Lower leg skin (tissue), 4 donors: ENCODE data around the gene FBXL16. TPM values are rescaled to one million over a fixed set of nuclear protein-coding genes. Genes with fewer than 3 reads are reported as not detected.

ENCODE experiments used
- DNase-seq, 2 donors: peaks; one replicate each; pipeline ENCODE4 v3.0.0-alpha.2; 2019; ENCODE audit warnings: low spot score in 2 of 2
- H3K4me3 ChIP-seq: fragments of 200-600 bp; sonication (generic); 2 replicates; pipeline ENCODE4 v1.5.1; 2017; ENCODE audit warnings: mild to moderate bottlenecking, low read depth; ENCODE audit not compliant: poor library complexity, severe bottlenecking
- POLR2A ChIP-seq, 2 donors: fragments of 450-650 bp; IDR thresholded peaks; one replicate each; pipeline ENCODE4 v1.6.1; 2016 to 2017; ENCODE audit warnings: antibody characterized with exemption in 2 of 2, mild to moderate bottlenecking in 1 of 2, moderate library complexity in 1 of 2
- WGBS, 2 donors: methylation state at CpG; one replicate each; pipeline ENCODE4 v1.1.5; 2018; 5-methylcytosine and 5-hydroxymethylcytosine counted together
- intact Hi-C: fragments of 100-400 bp; cut with DNase I; formaldehyde crosslinking; loops from one replicate; pipeline ENCODE4 v1.15.0; 2023; ENCODE audit warnings: low total_unique reads
- total RNA-seq, 4 donors: library from RNA; depleted of rRNA; stranded (reverse); fragments of >200 nt; gene quantifications; one replicate each; pipeline ENCODE4 v1.1.0, GENCODE V29; 2016
- TF ChIP-seq, protein P1 (sequence below), 3 donors: fragments of 450-650 bp; IDR thresholded peaks; one replicate each; pipeline ENCODE4 v1.5.1; 2016; ENCODE audit warnings: antibody characterized with exemption in 3 of 3, mild to moderate bottlenecking in 3 of 3, moderate library complexity in 2 of 3

Gene FBXL16
- total RNA-seq, 4 donors from 2014 or later = 18.3 to 33.6 (median 25.2) TPM

DNA sequence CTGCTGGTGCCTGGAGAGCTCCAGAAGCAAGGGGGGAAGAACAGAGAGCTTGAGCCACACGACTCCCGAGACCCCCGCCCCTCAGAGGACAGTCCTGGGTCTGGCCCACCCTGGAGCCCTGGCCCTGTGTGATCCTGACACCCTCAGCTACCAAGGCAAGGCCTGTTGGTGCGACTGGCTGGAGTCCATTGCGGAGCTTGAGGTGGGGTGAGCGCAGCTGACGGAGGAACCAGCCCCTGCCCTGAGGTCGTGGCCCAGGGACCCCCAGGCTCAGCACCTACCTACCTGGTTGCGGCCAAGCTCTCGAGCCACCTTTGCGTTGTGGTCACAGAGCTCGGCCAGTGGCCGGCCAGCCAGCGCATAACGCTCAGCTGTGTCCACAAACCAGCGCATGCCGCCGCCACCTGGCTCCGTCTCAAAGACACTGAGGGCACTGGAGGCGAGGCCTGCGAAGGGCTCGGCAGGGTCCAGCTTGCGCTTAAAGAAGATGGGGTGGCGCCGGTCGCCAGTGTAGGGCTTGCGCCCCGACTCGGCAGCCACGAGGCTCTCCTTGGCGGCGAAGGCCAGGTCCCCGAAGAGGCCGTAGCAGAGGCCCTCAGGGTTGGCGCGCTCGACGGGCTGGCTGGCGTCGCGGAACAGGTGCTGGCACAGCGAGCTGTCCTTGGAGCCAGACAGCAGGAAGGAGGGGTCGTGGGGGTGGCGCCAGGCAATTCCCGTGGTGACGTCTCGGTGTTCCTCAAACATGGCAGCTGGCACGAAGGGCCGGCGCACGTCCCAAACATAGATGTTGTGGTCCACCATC lies 18.9 kb downstream of the FBXL16 start:
- intact Hi-C loops = no loop called here
- no peak for DNase-seq
- H3K4me3 ChIP-seq = no peak overlapping the region
- WGBS, 2 donors = 86 to 89% methylated on average over 39 to 48 of the region's 51 CpGs
- TF ChIP-seq, protein P1, sequence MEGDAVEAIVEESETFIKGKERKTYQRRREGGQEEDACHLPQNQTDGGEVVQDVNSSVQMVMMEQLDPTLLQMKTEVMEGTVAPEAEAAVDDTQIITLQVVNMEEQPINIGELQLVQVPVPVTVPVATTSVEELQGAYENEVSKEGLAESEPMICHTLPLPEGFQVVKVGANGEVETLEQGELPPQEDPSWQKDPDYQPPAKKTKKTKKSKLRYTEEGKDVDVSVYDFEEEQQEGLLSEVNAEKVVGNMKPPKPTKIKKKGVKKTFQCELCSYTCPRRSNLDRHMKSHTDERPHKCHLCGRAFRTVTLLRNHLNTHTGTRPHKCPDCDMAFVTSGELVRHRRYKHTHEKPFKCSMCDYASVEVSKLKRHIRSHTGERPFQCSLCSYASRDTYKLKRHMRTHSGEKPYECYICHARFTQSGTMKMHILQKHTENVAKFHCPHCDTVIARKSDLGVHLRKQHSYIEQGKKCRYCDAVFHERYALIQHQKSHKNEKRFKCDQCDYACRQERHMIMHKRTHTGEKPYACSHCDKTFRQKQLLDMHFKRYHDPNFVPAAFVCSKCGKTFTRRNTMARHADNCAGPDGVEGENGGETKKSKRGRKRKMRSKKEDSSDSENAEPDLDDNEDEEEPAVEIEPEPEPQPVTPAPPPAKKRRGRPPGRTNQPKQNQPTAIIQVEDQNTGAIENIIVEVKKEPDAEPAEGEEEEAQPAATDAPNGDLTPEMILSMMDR (IDR thresholded peaks at IDR 0.05) = no peak
- TF ChIP-seq POLR2A (IDR thresholded peaks at IDR 0.05) = no peak

DNA sequence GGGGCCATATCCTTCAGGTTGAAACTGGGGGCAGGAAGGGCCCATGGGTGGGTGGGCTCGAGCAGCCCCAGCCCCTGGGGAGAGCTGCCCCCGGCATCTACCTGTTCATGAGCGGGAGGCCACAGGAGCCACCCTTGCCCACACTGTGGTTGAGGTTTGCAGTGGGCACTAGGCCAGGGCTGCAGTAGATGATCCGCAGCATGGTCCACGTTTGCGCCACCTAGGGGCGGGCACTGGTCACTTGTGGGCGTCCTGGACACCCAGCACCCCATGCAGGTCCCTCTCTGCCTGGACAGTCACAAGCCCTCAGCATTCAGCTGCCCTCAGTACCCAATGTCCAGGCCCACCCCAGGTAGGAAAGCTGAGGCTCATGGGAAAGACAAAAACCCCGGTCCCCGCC lies 19.6 kb downstream of the FBXL16 start:
- H3K4me3 ChIP-seq = no peak overlapping the region
- TF ChIP-seq POLR2A (IDR thresholded peaks at IDR 0.05) = no peak
- no peak for DNase-seq
- intact Hi-C loops = no loop called here
- WGBS, 2 donors = 48 to 70% methylated on average over 7 to 10 of the region's 10 CpGs

DNA sequence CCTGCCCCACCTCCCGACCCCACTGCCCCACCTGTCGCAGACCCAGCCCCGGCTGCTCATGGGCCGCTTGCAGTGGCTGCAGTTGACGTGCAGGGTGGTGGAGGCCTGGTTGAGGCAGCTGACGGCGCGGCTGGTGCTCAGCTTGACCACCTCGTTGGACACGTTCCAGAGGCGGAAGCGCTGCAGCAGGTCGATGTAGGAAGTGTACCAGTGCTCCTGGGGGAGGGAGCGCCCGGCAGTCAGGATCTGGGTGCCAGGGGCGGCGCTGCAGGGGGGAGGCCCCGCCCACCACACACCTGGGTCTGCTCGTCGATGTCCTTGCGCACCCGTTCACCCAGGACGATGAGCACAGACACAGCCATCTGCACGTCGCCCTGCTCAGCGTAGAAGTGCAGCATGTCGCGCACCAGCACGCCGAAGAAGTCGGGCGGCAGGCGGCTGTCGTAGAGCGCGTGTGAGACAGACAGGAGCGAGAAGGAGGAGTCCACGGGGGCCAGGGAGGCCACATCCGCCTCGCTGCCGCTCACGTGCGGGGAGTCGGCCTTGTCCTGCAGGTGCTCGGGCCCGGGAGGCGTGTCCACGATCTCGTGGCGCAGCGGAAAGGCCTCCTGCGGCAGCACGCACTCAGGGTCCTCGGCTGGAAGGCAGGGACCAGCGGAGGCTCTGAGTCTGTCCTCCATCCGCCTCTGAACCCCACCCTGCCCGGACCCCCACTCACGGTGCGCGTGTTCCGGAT lies 20.5 kb downstream of the FBXL16 start:
- TF ChIP-seq, protein P1 (IDR thresholded peaks at IDR 0.05) = no peak
- TF ChIP-seq POLR2A (IDR thresholded peaks at IDR 0.05) = no peak
- H3K4me3 ChIP-seq = no peak overlapping the region
- 78 to 84% methylated on average over 55 to 58 of the region's 61 CpGs for WGBS, 2 donors
- DNase-seq = no peak
- intact Hi-C loops = no loop called here

DNA sequence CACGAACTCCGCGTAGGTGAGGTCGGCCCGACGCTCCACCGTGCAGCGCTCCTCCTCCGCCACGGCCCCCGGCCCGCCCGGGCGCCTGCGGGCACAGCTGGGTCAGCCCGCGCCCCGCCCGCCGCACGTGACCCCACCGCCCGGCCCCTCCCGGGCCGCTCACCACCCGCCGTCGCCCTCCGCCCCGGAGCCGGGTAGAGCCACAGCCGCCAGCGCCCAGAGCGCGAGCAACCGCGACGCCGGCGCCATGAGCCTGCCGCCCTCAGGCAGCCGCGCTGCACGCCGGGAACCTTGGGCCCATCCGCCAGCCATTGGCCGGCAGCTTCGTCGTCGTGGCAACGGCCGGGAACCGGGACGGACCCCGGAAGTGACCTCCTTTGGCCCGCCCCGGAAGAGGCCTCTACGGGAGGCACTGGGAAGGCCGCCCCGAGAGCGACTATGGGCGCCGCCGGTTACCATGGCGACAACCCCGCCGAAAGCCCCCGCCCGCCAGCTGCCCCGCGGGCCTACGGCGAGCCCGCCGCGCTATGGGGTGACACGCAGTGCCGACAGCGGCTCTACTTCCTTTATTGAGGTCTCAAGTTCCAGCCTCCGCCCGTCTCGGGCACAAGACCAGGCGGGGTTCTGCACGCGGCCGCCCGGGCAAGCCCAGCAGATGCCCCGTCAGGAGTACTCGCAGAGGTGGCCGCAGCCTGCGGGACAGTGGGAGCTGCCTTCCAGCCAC lies 21.4 kb downstream of the FBXL16 start, which contains the start of gene JMJD8:
JMJD8 (minus strand) TSS at position 264 of the 724 bp plus-strand sequence; CDS start at position 249, 15 bp downstream.
- WGBS, 2 donors = 0 to 2% methylated on average over 5 to 33 of the region's 91 CpGs
- peak within 1 kb of the TSS; percentile 37 for H3K4me3 ChIP-seq
- TF ChIP-seq, protein P1 (IDR thresholded peaks at IDR 0.05) = no peak
- no peak for TF ChIP-seq POLR2A (IDR thresholded peaks at IDR 0.05)
- peak; percentile 96 to 99 for DNase-seq
- intact Hi-C loops = no loop called here

DNA sequence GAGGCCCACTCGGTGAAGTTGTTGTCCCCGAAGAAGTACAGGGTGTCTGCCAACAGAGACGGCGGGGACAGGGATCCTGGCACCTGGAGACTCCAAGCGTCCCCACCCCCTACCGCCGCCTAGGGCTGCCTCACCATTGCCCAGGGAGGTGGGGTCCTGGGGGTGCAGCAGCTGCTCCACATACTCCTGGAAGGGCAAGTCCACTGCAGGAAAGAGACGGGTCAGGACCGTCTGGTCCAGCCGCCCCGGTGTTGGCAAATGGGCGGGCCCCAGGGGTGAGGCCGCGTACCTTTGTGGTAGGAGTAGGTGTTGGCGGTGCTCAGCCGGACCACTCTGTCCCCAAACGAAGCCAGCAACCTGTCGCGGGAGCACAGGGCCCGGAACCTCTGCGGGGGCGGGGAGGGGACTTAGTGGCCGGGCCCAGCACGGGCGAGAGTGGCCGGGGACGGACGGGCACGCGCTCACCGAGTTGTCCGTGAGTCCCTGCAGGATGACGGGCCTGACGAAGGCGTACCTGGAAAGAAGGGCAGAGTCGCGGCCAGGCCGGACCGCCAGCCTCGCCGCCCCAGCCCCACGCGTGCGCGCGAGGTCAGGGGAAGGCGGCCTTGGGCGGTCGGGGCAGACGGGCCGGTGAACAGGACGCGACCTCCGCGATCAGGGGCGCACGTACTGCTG lies 22.1 kb downstream of the FBXL16 start:
- TF ChIP-seq, protein P1 (IDR thresholded peaks at IDR 0.05) = no peak
- TF ChIP-seq POLR2A (IDR thresholded peaks at IDR 0.05) = no peak
- DNase-seq = no peak
- 17 to 35% methylated on average over 21 to 30 of the region's 57 CpGs for WGBS, 2 donors
- H3K4me3 ChIP-seq = peak overlapping the region; percentile 37
- intact Hi-C loops = no loop called here
